NCI-H1417 (cell line): ENCODE data around the gene ITPR3.

Experiments used
- DNase-seq, 3 experiments: peaks; one replicate each; lab custom pipeline; 2025; lab: John Stamatoyannopoulos, UW

Gene ITPR3

GRCh38 chr6:33700391-33701050 lies 79.4 kb downstream of the ITPR3 start:
- DNase-seq = peak in 2 of 3 experiments; percentile 38 to 51

- DNase-seq = peak in 2 of 3 experiments; percentile 24 to 27
These were observed 81.3 kb downstream of the ITPR3 start for GRCh38 chr6:33702345-33702977.

DNA sequence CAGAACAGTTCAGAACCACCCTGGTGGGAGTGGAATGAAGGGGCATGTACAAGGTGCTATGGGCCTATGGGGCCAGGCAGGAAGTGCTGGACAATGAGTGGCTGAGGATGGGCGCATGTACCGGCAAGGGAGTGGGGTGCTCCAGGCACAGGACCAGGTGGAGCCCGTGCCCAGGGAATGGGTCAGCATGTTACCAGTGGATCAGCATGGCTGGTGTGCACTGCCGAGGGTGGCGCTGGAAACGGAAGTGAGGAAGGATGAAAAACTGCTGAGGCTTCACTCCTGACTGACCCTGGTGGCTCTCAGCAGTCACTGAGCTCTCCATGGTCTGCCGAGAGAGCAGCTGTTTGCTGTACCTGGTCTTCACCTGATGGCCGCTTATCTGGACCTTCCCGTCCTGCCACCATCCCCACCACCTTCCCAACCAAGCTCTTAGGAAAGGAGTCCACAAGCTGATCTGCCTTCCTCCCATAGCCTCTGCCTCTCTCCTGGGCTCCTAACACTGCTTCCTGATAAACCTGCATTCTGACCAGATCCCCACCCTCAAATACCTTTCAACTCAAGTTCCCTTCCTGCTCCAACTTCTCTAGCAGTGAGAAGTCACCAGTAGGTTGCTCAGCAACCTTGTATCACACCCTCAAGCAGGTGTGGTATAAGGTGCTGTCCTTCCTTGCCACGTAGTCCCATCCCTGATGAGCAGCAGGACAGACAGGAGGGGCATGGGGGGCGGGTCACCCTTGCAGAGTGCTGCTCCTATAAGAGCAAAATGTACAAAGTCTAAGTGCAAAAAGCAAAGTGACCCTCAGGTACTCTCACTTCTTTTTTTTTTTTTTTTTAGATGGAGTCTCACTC lies 83.3 kb downstream of the ITPR3 start:
- DNase-seq = no peak

- no peak for DNase-seq
These were observed 84.3 kb downstream of the ITPR3 start for GRCh38 chr6:33705268-33705885.

- no peak for DNase-seq
These were observed 85.0 kb downstream of the ITPR3 start for GRCh38 chr6:33705955-33706725.

GRCh38 chr6:33707771-33708170 lies 86.6 kb downstream of the ITPR3 start:
- DNase-seq = peak in 1 of 3 experiments; percentile 56

DNA sequence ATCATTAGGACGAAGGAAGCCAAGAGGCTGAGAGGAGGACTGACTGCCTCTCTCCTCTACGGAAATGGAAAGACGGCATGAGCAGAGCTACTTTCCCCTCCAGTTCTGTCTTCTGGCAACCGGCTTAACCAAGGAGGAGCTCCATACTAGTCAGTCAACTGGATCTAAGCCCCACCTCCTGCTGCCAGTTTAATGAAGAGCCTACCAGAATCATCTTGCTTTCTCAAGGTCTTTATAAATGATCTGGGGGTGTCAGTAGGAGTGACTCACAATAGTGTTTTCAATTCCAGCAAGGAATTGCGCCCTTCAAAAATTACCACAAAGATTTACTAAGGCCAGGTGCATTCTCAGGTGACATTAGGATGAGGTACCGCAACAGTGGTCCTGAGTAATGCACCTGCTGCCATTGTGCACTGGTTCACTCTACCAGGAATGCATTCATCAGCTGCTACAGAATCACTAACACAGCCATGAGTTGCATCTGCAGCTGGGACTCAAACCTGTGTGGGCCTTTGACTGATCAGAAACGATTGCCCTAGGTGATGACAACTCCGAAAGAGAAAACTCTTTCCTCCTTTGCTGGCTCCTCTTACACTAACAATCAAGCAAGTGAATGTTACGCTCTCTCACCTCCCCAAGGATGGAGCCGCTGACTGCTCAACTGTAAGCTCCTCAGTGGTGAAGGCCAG lies 87.5 kb downstream of the ITPR3 start:
- DNase-seq = peak in 1 of 3 experiments; percentile 66

GRCh38 chr6:33709605-33710295 lies 88.6 kb downstream of the ITPR3 start:
- peak in 1 of 3 experiments; percentile 12 for DNase-seq

GRCh38 chr6:33710296-33711121 lies 89.4 kb downstream of the ITPR3 start:
- DNase-seq = no peak

GRCh38 chr6:33711140-33712129 lies 90.3 kb downstream of the ITPR3 start, which contains the start of gene UQCC2:
UQCC2 (minus strand) TSS chr6:33711700; CDS start chr6:33711686, 14 bp downstream.
- peak; percentile 96 to 98 (median 98) for DNase-seq

GRCh38 chr6:33712914-33713313 lies 91.8 kb downstream of the ITPR3 start:
- no peak for DNase-seq

DNA sequence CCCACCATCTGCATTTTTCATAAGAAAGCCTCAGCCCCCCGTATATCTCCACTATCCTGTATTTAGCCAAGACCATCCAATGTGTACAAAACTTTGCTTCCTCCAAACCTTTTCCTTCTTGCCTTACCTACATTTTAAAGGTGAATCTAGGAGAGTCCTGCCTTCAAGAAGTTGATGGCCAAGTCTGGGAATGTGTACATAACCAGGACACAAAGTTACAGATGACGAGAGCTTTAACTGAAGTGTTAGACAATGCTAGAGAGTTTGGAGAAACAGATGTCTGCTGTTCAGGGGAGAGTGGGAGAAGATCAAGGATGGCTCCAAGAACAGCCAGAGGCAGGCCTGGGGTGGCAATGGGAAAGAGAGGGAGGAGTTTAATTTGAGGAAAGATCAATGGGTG lies 92.7 kb downstream of the ITPR3 start:
- DNase-seq = no peak

GRCh38 chr6:33714385-33715040 lies 93.4 kb downstream of the ITPR3 start:
- DNase-seq = no peak

DNA sequence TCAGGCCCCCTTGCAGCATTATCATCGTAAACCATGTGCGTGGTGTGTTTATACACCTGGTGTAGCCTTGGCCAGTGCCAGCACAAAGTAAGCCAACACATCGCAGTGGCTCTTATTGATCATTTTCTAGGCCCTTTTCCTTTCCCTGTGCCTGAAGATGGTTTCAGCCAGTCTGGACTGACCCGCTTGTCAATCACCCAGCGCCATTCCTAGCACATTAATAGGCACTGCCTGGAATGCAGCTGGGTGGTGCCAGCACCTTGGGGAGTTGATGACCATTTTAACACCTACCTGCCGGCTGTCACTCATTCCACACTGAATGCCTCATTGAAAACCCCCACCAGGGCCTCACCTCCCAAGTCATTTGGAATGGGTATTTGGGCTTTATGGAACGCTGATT lies 95.3 kb downstream of the ITPR3 start:
- DNase-seq = peak; percentile 49 to 72 (median 66)

DNA sequence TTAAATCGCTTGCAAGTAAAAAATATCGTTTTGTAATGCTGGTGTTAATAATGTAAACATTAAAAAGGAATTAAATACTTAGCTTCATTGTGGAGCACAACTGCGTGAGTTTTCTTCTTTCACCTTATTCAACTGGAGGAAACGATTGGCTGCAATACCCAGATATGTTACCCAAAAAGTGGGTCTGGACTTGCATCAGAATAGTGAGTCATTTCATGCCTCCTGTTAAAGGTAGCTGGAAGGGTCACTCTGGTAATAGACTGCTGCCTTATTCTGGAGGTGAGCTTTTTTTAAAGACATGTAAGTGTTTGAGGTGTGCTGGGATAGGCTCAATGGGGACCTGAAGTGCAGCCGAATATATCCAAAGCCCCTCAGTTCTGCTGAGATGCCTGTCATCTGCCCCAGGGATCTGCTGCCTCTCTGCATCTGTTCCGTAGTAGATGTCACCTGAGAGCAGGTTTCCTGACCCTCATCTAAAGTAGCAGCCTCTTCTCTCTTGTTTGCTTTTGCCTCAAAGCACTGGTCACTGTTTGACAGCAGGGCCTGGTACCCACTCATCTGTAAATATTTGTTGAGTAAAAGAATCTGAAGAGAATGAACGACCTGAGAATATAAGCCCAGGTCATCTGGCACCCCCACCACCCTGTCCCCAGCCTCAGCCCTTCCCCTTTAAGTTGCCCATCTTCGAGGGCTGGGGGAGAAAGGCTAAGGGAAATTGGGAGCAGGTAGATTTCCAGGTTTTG lies 95.9 kb downstream of the ITPR3 start:
- DNase-seq = peak in 2 of 3 experiments; percentile 18 to 38

GRCh38 chr6:33717934-33718455 lies 96.9 kb downstream of the ITPR3 start:
- no peak for DNase-seq
